ENCODE results near the gene MRPS26. TPM values are rescaled to one million over a fixed set of nuclear protein-coding genes. Genes with fewer than 3 reads are reported as not detected.

The MRPS26 gene
- total RNA-seq, 1 donor from 2014 or later: 27.3 TPM

GRCh38 chr20:3090565-3090964 is 44.7 kb downstream of the MRPS26 start:
- Histone ChIP-seq H3K9me3 (ENCODE audit: insufficient read depth, low read depth, low read length) (no peaks in the 10 kb centered on the region), H3K4me2 (ENCODE audit: low read length) (no peak overlapping the region), H3K79me2 (ENCODE audit: insufficient read depth, low read length) (no peaks in the 10 kb centered on the region), H2AFZ (ENCODE audit: low read depth, low read length) (no peak overlapping the region), H3K27me3 (ENCODE audit: insufficient read depth, low read length) (peaks cover 9% of the 10 kb centered on the region), H3K27ac (ENCODE audit: low read depth, low read length) (no peak overlapping the region), H4K20me1 (ENCODE audit: insufficient read depth, low read length) (no peaks in the 10 kb centered on the region), H3K9ac (ENCODE audit: low read length) (no peak overlapping the region), H3K4me3 (ENCODE audit: insufficient read depth, low read depth, low read length) (no peak overlapping the region), H3K36me3 (ENCODE audit: insufficient read depth, low read length) (no peaks in the 10 kb centered on the region), H3K4me1 (ENCODE audit: insufficient read depth, low read length) (peaks cover 5% of the 10 kb centered on the region)
- DNase-seq (ENCODE audit: low read depth) (no peak), FAIRE-seq (no peak)
- H3K4me1 Mint-ChIP-seq (ENCODE audit: low read depth, unreplicated experiment): no peaks in the 10 kb centered on the region
- peaks cover 7% of the 10 kb centered on the region for H3K9me3 Mint-ChIP-seq (ENCODE audit: unreplicated experiment)
- no peaks in the 10 kb centered on the region for H3K36me3 Mint-ChIP-seq (ENCODE audit: low read depth, unreplicated experiment)
- no peak overlapping the region for H3K27ac Mint-ChIP-seq (ENCODE audit: unreplicated experiment)
- TF ChIP-seq EZH2 (IDR thresholded peaks at IDR 0.05; ENCODE audit: insufficient read depth, low read length) (no peak), CTCF (IDR thresholded peaks at IDR 0.05; ENCODE audit: insufficient read depth, low read depth, low read length) (no peak)
- no peak overlapping the region for H3K4me3 Mint-ChIP-seq (ENCODE audit: unreplicated experiment)
- peaks cover 35% of the 10 kb centered on the region for H3K27me3 Mint-ChIP-seq (ENCODE audit: low read depth, unreplicated experiment)

- H3K36me3 Mint-ChIP-seq (ENCODE audit: low read depth, unreplicated experiment): no peaks in the 10 kb centered on the region
- peaks cover 9% of the 10 kb centered on the region for H3K27me3 ChIP-seq (ENCODE audit: insufficient read depth, low read length)
- peak overlapping the region; percentile 39 for H3K4me3 ChIP-seq (ENCODE audit: insufficient read depth, low read depth, low read length)
- H3K4me3 Mint-ChIP-seq (ENCODE audit: unreplicated experiment): no peak overlapping the region
- H3K79me2 ChIP-seq (ENCODE audit: insufficient read depth, low read length): no peaks in the 10 kb centered on the region
- no peaks in the 10 kb centered on the region for H4K20me1 ChIP-seq (ENCODE audit: insufficient read depth, low read length)
- H2AFZ ChIP-seq (ENCODE audit: low read depth, low read length): peak overlapping the region; percentile 81
- peak overlapping the region; percentile 23 for H3K9ac ChIP-seq (ENCODE audit: low read length)
- FAIRE-seq (no peak), DNase-seq (ENCODE audit: low read depth) (peak; percentile 7)
- peaks cover 41% of the 10 kb centered on the region for H3K27me3 Mint-ChIP-seq (ENCODE audit: low read depth, unreplicated experiment)
- H3K4me1 Mint-ChIP-seq (ENCODE audit: low read depth, unreplicated experiment): no peaks in the 10 kb centered on the region
- H3K27ac Mint-ChIP-seq (ENCODE audit: unreplicated experiment): no peak overlapping the region
- H3K27ac ChIP-seq (ENCODE audit: low read depth, low read length): no peak overlapping the region
- TF ChIP-seq EZH2 (IDR thresholded peaks at IDR 0.05; ENCODE audit: insufficient read depth, low read length) (peak; percentile 75), CTCF (IDR thresholded peaks at IDR 0.05; ENCODE audit: insufficient read depth, low read depth, low read length) (no peak)
- peaks cover 7% of the 10 kb centered on the region for H3K9me3 Mint-ChIP-seq (ENCODE audit: unreplicated experiment)
- H3K4me2 ChIP-seq (ENCODE audit: low read length): peak overlapping the region; percentile 81
- H3K9me3 ChIP-seq (ENCODE audit: insufficient read depth, low read depth, low read length): no peaks in the 10 kb centered on the region
- no peaks in the 10 kb centered on the region for H3K36me3 ChIP-seq (ENCODE audit: insufficient read depth, low read length)
- peaks cover 5% of the 10 kb centered on the region for H3K4me1 ChIP-seq (ENCODE audit: insufficient read depth, low read length)
Measured at GRCh38 chr20:3092611-3093379, 46.9 kb downstream of the MRPS26 start.

GRCh38 chr20:3093861-3094361 is 48.1 kb downstream of the MRPS26 start:
- DNase-seq (ENCODE audit: low read depth) (no peak), FAIRE-seq (no peak)
- H3K27ac ChIP-seq (ENCODE audit: low read depth, low read length): no peak overlapping the region
- no peak overlapping the region for H3K4me3 ChIP-seq (ENCODE audit: insufficient read depth, low read depth, low read length)
- Mint-ChIP-seq H3K4me1 (ENCODE audit: low read depth, unreplicated experiment) (no peaks in the 10 kb centered on the region), H3K27ac (ENCODE audit: unreplicated experiment) (no peak overlapping the region), H3K27me3 (ENCODE audit: low read depth, unreplicated experiment) (peaks cover 33% of the 10 kb centered on the region), H3K4me3 (ENCODE audit: unreplicated experiment) (no peak overlapping the region), H3K9me3 (ENCODE audit: unreplicated experiment) (peaks cover 7% of the 10 kb centered on the region), H3K36me3 (ENCODE audit: low read depth, unreplicated experiment) (no peaks in the 10 kb centered on the region)
- H3K79me2 ChIP-seq (ENCODE audit: insufficient read depth, low read length): no peaks in the 10 kb centered on the region
- TF ChIP-seq EZH2 (IDR thresholded peaks at IDR 0.05; ENCODE audit: insufficient read depth, low read length) (no peak), CTCF (IDR thresholded peaks at IDR 0.05; ENCODE audit: insufficient read depth, low read depth, low read length) (no peak)
- H3K9ac ChIP-seq (ENCODE audit: low read length): no peak overlapping the region
- H4K20me1 ChIP-seq (ENCODE audit: insufficient read depth, low read length): no peaks in the 10 kb centered on the region
- H3K4me2 ChIP-seq (ENCODE audit: low read length): no peak overlapping the region
- H3K9me3 ChIP-seq (ENCODE audit: insufficient read depth, low read depth, low read length): no peaks in the 10 kb centered on the region
- H3K27me3 ChIP-seq (ENCODE audit: insufficient read depth, low read length): peaks cover 9% of the 10 kb centered on the region
- H3K36me3 ChIP-seq (ENCODE audit: insufficient read depth, low read length): no peaks in the 10 kb centered on the region
- H2AFZ ChIP-seq (ENCODE audit: low read depth, low read length): no peak overlapping the region
- peaks cover 5% of the 10 kb centered on the region for H3K4me1 ChIP-seq (ENCODE audit: insufficient read depth, low read length)
